HG02678 (cell line): ENCODE results near the gene PDCL2.
A peak's percentile ranks its signal among the peaks of the same experiment; 100 is the strongest.
"Not testable (repeated sequence)": the region's sequence is repeated elsewhere in the genome, so short reads cannot be mapped to it uniquely, and the experiment has no call there.

Source experiments
- ATAC-seq: cut with Tn5 transposase; IDR thresholded peaks from one replicate; pipeline ENCODE4 v1.9.1; 2021; ENCODE audit warnings: mild to moderate bottlenecking, moderate library complexity; ENCODE audit not compliant: unreplicated experiment

Gene PDCL2

DNA sequence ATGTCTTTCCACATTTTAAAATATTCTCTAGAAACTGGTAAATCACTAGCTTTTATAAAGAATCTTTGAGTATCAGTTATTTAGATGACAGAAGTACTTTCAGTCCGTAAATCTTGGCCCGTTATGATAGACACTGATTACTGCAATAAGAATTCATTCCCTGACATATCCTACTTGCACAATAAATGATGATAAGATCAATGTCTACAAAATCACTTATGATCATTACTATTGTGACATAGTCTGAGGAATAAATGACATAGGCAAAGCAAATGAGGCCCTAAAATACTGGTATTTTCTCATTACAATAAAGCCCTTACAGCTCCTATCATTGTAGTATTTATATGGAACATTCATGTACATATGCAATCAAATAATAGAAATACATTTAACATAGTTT, 6.6 kb upstream of the PDCL2 start:
- no peak for ATAC-seq

DNA sequence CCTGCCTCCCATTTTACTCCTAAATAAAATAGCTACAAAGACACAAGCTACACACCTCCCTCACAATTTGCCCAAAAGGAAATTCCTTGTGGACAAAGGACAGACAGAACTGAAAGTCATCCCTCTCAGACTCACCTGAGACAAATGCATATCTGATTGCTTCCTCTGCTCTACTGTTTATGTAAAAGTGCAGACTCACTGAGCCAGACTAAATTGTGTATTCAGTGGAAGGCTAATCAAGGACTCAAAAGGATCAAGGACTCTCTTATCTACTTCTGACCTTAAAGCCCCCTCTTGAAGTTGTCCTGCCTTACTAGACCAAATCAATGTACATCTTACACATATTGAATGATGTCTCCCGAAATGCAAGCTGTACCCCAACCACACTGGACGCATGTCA, 3.9 kb downstream of the PDCL2 start:
- ATAC-seq, result no peak

GRCh38 chr4:55582773-55583172, 9.3 kb downstream of the PDCL2 start:
- ATAC-seq, result not testable (repeated sequence)

GRCh38 chr4:55578341-55579010, 13.6 kb downstream of the PDCL2 start:
- no peak for ATAC-seq

DNA sequence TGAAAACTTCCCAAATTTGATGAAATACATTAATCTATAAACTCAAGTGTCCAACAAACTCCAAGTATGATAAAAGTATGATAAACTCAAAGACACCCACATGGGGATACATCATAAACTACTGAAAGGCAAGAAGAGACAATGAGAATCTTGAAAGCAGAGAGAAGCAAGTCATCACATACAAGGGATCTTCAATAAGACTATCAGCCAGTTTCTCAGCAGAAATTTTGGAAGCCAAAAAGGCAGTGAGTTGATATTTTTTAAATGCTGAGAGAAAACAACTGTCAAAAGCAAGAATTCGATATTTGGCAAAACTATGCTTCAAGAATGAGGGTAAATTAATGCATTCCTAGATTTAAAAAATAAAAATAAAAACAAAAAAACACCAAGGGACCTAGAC, 16.5 kb downstream of the PDCL2 start:
- ATAC-seq, result no peak

DNA sequence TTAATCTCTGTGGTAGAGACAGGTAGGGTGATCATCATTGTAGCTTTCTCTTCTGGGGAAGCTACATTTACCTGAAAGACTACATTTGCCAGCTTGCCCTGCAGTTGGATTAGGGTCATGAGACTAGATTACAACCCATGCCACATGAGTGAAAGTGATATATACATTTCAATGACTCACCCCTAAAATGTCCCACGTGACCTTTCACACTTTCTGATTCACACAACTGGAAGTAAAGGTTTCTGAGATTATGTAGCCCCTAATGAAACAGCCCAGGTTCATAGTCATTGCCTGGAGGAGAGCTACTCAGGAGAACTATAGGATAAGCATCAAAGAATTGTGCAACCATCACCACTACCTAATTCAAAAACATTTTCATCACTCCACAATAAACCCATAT, 17.8 kb downstream of the PDCL2 start:
- no peak for ATAC-seq

DNA sequence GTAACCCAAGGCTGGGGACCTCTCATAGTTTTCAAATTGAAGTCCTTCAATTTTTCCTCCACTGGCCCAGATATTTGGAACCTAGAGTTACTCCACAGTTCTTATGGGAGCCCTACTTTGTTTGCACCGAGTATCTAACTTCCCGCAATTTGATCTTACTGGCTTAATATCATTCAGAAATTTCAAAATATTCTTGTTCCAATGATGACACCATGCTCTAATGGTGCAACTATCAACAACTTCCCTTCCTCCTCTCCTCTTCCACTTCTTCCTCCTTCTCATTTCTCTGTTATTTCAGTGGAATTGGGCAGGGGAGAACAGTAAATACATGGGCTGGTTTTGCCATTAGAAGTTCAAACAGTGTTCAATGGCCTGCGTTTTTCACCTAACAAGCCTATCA, 20.2 kb downstream of the PDCL2 start:
- ATAC-seq, result no peak

DNA sequence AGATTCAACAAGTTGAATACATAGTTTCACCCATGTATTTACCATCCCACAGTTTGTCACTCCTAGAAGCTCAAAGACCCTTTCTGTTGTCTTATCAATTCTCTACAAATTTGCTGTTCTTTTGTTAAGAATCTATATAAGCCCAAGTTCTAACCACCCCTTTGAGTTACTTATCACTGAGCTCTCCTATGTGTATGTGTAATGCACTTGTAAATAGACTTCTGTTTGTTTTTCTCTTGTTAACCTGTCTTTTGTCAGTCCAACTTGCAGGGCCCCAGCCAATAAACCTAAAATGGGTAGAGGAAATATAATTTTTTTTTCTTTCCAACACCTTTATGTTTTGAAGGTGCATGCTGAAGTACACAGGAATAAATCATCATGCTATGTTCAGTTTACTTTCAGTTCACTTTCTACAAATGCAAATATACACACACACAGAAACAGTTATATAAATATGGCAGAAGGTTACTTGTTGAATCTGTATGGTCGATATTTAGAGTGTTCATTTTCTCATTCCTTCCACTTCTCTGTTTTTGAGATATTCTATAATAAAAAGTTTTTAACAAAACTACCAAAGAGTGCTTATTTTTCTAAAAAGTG, 23.0 kb downstream of the PDCL2 start:
- no peak for ATAC-seq

- ATAC-seq, result peak; percentile 100
Measured at GRCh38 chr4:55561889-55562288, 30.2 kb downstream of the PDCL2 start.

DNA sequence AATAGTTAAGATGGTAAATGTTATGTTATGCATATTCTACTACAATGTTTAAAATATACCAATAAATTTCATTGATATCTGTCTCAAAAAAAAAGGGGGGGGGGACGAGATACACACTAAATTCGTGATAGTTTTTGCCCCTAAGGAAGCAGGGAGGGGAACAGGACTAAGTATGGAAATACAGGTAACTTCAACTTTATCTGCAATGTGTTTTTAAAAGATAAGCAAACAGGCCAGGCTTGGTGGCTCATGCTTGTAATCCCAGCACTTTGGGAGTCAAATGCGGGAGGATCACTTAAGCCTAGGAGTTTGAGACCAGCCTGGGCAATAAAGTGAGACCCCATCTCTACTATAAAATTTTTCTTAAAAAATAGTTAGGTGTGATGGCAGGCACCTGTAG, 31.9 kb downstream of the PDCL2 start:
- ATAC-seq, result no peak

- no peak for ATAC-seq
Measured at GRCh38 chr4:55554453-55555030, 37.5 kb downstream of the PDCL2 start.

- ATAC-seq, result no peak
Measured at GRCh38 chr4:55553441-55554201, 38.4 kb downstream of the PDCL2 start.

DNA sequence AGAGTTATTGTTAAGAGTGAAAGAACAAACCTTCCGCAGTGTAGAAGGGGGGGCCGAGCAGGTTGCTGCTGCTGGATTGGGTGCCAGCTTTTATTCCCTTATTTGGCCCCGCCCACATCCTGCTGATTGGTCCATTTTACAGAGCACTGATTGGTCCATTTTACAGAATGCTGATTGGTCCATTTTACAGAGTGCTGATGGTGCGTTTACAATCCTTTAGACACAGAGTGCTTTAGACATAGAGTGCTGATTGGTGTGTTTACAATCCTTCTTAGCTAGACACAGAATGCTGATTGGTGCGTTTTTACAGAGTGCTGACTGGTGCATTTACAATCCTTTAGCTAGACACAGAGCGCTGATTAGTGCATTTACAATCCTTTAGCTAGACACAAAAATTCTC, 40.1 kb downstream of the PDCL2 start:
- ATAC-seq, result not testable (repeated sequence)

GRCh38 chr4:55549888-55550287, 42.2 kb downstream of the PDCL2 start:
- ATAC-seq, result no peak

- no peak for ATAC-seq
Measured at GRCh38 chr4:55547918-55548317, 44.1 kb downstream of the PDCL2 start.

- ATAC-seq, result no peak
Measured at GRCh38 chr4:55547466-55547770, 44.6 kb downstream of the PDCL2 start.

DNA sequence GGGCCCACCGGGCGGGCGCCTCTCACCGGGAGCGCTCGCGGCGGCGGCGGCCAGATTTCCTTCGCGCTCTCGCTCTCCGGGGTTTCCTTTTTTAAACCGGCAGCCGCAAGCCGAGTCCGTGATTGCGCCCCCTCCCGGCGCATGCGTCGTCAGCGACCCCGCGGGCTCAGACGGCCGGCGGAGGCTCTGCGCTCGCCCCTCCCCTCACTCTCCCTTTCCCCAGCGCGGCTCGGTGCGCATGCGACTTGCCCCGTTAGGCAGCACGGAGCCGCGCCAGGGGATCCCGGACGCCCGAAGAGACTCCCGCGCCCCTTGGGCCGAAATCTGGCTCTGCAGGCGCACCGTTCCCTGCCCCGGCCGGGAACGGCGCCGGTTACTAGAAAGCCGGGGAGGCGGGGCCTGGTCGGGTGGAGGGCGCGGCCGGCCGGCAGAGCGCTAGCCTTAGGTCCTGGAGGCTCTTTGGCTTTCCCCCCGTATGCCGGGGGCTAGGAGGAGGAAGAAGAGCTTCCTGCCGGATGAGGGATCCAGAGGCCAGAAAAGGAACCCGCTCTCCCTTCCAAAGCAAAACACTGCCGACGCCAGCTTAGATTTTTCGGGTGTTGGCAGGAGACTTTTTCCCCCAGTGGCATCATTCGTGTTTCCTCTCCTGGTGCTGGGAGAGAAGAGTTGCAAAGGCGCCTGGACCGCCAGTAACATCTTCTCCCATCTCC, 45.1 kb downstream of the PDCL2 start, which contains the start of gene CLOCK:
CLOCK (minus strand) TSS at position 154 of the 710 bp plus-strand sequence. CDS start 64,124 bp downstream, outside the sequence.
- ATAC-seq, result peak; percentile 75

GRCh38 chr4:55546506-55546755, 45.6 kb downstream of the PDCL2 start:
- ATAC-seq, result peak; percentile 45

- peak; percentile 46 for ATAC-seq
Measured at GRCh38 chr4:55545641-55546505, 46.2 kb downstream of the PDCL2 start.

DNA sequence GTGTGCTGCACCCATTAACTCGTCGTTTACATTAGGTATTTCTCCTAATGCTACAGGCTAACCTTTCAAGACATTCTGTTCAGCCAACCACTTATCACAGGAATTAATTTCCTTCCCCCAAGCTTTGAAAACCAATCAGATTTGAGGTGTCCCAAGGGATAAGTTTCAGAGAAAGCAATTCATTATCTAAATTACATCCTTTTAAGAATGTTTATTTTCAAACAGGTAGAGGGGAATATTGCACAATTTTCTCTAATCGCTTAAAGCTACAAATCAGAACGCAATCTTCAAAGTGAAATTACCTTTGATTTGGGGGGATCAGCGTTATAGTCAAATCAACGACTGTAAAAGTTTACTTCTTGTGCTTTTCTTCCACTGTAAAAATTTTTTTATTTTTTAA, 46.9 kb downstream of the PDCL2 start:
- no peak for ATAC-seq

GRCh38 chr4:55543858-55544257, 48.2 kb downstream of the PDCL2 start:
- no peak for ATAC-seq
